Gastrocnemius medialis (tissue), 4 donors: Measurements from ENCODE around the gene ARL15. TPM values are rescaled to one million over a fixed set of nuclear protein-coding genes. Genes with fewer than 3 reads are reported as not detected.

Source experiments
- ATAC-seq, 2 donors: fragments of 150-250 bp; one replicate each; pipeline ENCODE4 v1.9.1; 2016
- DNase-seq, 2 donors: peaks; one replicate each; pipeline ENCODE4 v3.0.0-alpha.2; 2019
- H3K27ac ChIP-seq, 4 donors: fragments of 200-600 bp; sonication (generic); 1 replicate in 1 of 4; 2 replicates in 3 of 4; pipeline ENCODE4 v1.5.1; 2016 to 2018; ENCODE audit warnings: mild to moderate bottlenecking in 2 of 4, moderate library complexity in 1 of 4
- H3K27me3 ChIP-seq, 3 donors: fragments of 200-600 bp; sonication (generic) in 2 of 3; 1 replicate in 1 of 3; 2 replicates in 2 of 3; pipeline versions ENCODE4 v1.5.1 to v1.6.0; 2016 to 2019; ENCODE audit warnings: mild to moderate bottlenecking in 1 of 3, moderate library complexity in 1 of 3
- H3K36me3 ChIP-seq, 2 donors: fragments of 200-600 bp; sonication (generic) in 1 of 2; one replicate each; pipeline ENCODE4 v1.5.1; 2017 to 2018
- H3K4me1 ChIP-seq, 2 donors: fragments of 200-600 bp; sonication (generic) in 1 of 2; one replicate each; pipeline ENCODE4 v1.5.1; 2016 to 2017; ENCODE audit warnings: mild to moderate bottlenecking in 2 of 2
- H3K4me3 ChIP-seq, 4 donors: fragments of 200-600 bp; sonication (generic) in 3 of 4; 1 replicate in 1 of 4; 2 replicates in 3 of 4; pipeline ENCODE4 v1.5.1; 2016 to 2019; ENCODE audit warnings: mild to moderate bottlenecking in 2 of 4
- H3K9me3 ChIP-seq, 3 donors: fragments of 200-600 bp; sonication (generic) in 2 of 3; 1 replicate in 1 of 3; 2 replicates in 2 of 3; pipeline ENCODE4 v1.5.1; 2016 to 2019
- CTCF ChIP-seq, 5 experiments: fragments of 450-650 bp in 3 of 5; fragments of 200-600 bp in 2 of 5; sonication (generic) in 2 of 5; IDR thresholded peaks in 4 of 5; conservative IDR thresholded peaks in 1 of 5; 1 replicate in 4 of 5; 2 replicates in 1 of 5; pipeline ENCODE4 v1.5.1; 2016 to 2019; ENCODE audit warnings: antibody characterized with exemption in 5 of 5, mild to moderate bottlenecking in 3 of 5, moderate library complexity in 3 of 5
- POLR2A ChIP-seq, 2 donors: fragments of 450-650 bp; IDR thresholded peaks; one replicate each; pipeline ENCODE4 v1.6.1; 2017; ENCODE audit warnings: antibody characterized with exemption in 2 of 2, mild to moderate bottlenecking in 2 of 2, moderate library complexity in 2 of 2
- in situ Hi-C, 4 donors: fragments of 200-750 bp; cut with MboI; loops; one replicate each; pipeline versions ENCODE4 v1.15.0 to v1.8.0; 2017; ENCODE audit warnings: low sequenced_read_pairs in 4 of 4
- intact Hi-C: fragments of 100-400 bp; cut with DNase I; formaldehyde crosslinking; loops from one replicate; pipeline ENCODE4 v1.15.1; 2023; ENCODE audit warnings: low total_unique reads
- total RNA-seq, 4 donors: library from RNA; depleted of rRNA; stranded (reverse); fragments of >200 nt; gene quantifications; one replicate each; pipeline versions ENCODE4 v1.1.0 to v1.2.3, GENCODE V29; 2016

The ARL15 gene
- total RNA-seq, 4 donors from 2014 or later = 1.7 to 5.5 (median 3.2) TPM

GRCh38 chr5:53879708-53880323 lies 430.6 kb downstream of the ARL15 start:
- no peak overlapping the region for H3K4me3 ChIP-seq
- H3K36me3 ChIP-seq = no peaks in the 10 kb centered on the region
- no peak overlapping the region for H3K27ac ChIP-seq
- intact Hi-C loops = no loop called here
- no peaks in the 10 kb centered on the region for H3K4me1 ChIP-seq
- in situ Hi-C loops = no loop called here
- no peaks in the 10 kb centered on the region for H3K27me3 ChIP-seq
- DNase-seq (no peak), ATAC-seq (no peak)
- no peak for TF ChIP-seq POLR2A (IDR thresholded peaks at IDR 0.05)
- TF ChIP-seq CTCF (IDR thresholded peaks at IDR 0.05 in 4 of 5, conservative IDR thresholded peaks at IDR 0.05 in 1 of 5) = no peak
- no peaks in the 10 kb centered on the region for H3K9me3 ChIP-seq

GRCh38 chr5:53878015-53878414 lies 432.4 kb downstream of the ARL15 start:
- no peaks in the 10 kb centered on the region for H3K27me3 ChIP-seq
- DNase-seq = no peak
- H3K27ac ChIP-seq = no peak overlapping the region
- H3K9me3 ChIP-seq = no peaks in the 10 kb centered on the region
- H3K4me1 ChIP-seq = no peaks in the 10 kb centered on the region
- intact Hi-C loops (no loop called here), in situ Hi-C loops (no loop called here)
- H3K4me3 ChIP-seq = no peak overlapping the region
- H3K36me3 ChIP-seq = no peaks in the 10 kb centered on the region
- TF ChIP-seq POLR2A (IDR thresholded peaks at IDR 0.05) (no peak), CTCF (IDR thresholded peaks at IDR 0.05 in 4 of 5, conservative IDR thresholded peaks at IDR 0.05 in 1 of 5) (no peak)
- ATAC-seq = no peak

GRCh38 chr5:53877243-53877642 lies 433.1 kb downstream of the ARL15 start:
- TF ChIP-seq POLR2A (IDR thresholded peaks at IDR 0.05) (no peak), CTCF (IDR thresholded peaks at IDR 0.05 in 4 of 5, conservative IDR thresholded peaks at IDR 0.05 in 1 of 5) (no peak)
- Histone ChIP-seq H3K4me1 (no peaks in the 10 kb centered on the region), H3K27me3 (no peaks in the 10 kb centered on the region), H3K4me3 (no peak overlapping the region), H3K9me3 (no peaks in the 10 kb centered on the region), H3K36me3 (no peaks in the 10 kb centered on the region), H3K27ac (no peak overlapping the region)
- intact Hi-C loops = no loop called here
- DNase-seq (no peak), ATAC-seq (no peak)
- in situ Hi-C loops = no loop called here

- no peak overlapping the region for H3K4me3 ChIP-seq
- H3K27me3 ChIP-seq = no peaks in the 10 kb centered on the region
- DNase-seq (no peak), ATAC-seq (no peak)
- in situ Hi-C loops = loop anchor here in 1 of 4 donors (25.0 kb wide), 1 partner anchor 412 kb away; no protein-coding TSS in a partner anchor
- TF ChIP-seq CTCF (IDR thresholded peaks at IDR 0.05 in 4 of 5, conservative IDR thresholded peaks at IDR 0.05 in 1 of 5) (no peak), POLR2A (IDR thresholded peaks at IDR 0.05) (no peak)
- H3K9me3 ChIP-seq = no peaks in the 10 kb centered on the region
- intact Hi-C loops = no loop called here
- H3K4me1 ChIP-seq = no peaks in the 10 kb centered on the region
- H3K27ac ChIP-seq = no peak overlapping the region
- no peaks in the 10 kb centered on the region for H3K36me3 ChIP-seq
Measured at GRCh38 chr5:53874409-53874808, 436.0 kb downstream of the ARL15 start.

- DNase-seq (no peak), ATAC-seq (no peak)
- no peak for TF ChIP-seq CTCF (IDR thresholded peaks at IDR 0.05 in 4 of 5, conservative IDR thresholded peaks at IDR 0.05 in 1 of 5)
- TF ChIP-seq POLR2A (IDR thresholded peaks at IDR 0.05) = no peak
- Histone ChIP-seq H3K4me3 (no peak overlapping the region), H3K9me3 (no peaks in the 10 kb centered on the region), H3K27me3 (no peaks in the 10 kb centered on the region), H3K4me1 (no peaks in the 10 kb centered on the region), H3K27ac (no peak overlapping the region), H3K36me3 (no peaks in the 10 kb centered on the region)
- in situ Hi-C loops (loop anchor here in 1 of 4 donors (25.0 kb wide), 1 partner anchor 411 kb away; no protein-coding TSS in a partner anchor), intact Hi-C loops (no loop called here)
Measured at GRCh38 chr5:53873235-53873634, 437.1 kb downstream of the ARL15 start.
